DMS 273 (cell line): Measurements from ENCODE around the gene CAMTA1.

Experiments
- DNase-seq: peaks from one replicate; lab custom pipeline; 2025; ENCODE audit not compliant: unreplicated experiment; lab: John Stamatoyannopoulos, UW

CAMTA1 gene

GRCh38 chr1:6953907-6954364 is 168.7 kb downstream of the CAMTA1 start:
- DNase-seq: no peak

GRCh38 chr1:6954591-6954990 is 169.3 kb downstream of the CAMTA1 start:
- DNase-seq: no peak

- DNase-seq: no peak
Measured at GRCh38 chr1:6955357-6956094, 170.3 kb downstream of the CAMTA1 start.

GRCh38 chr1:6956488-6957159 is 171.4 kb downstream of the CAMTA1 start:
- DNase-seq: no peak

DNA sequence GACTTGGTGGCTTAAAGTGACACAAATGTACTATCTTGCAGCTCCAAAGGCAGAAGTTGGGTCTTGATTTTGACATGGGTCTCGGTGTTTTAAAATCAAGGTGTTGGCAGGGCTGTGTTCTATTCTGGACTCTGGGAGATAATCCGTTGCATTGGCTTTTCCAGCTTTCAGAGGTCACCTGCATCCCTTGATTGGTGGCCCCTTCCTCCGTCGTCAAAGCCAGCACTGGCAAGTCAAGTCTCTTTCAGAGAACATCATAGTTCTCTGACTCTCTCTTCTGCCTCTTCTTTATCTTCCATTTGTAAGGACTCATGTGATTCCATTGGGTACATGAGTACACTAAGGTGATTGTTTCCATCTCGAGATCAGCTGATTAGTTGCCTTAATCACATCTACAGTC is 172.1 kb downstream of the CAMTA1 start:
- DNase-seq: no peak

DNA sequence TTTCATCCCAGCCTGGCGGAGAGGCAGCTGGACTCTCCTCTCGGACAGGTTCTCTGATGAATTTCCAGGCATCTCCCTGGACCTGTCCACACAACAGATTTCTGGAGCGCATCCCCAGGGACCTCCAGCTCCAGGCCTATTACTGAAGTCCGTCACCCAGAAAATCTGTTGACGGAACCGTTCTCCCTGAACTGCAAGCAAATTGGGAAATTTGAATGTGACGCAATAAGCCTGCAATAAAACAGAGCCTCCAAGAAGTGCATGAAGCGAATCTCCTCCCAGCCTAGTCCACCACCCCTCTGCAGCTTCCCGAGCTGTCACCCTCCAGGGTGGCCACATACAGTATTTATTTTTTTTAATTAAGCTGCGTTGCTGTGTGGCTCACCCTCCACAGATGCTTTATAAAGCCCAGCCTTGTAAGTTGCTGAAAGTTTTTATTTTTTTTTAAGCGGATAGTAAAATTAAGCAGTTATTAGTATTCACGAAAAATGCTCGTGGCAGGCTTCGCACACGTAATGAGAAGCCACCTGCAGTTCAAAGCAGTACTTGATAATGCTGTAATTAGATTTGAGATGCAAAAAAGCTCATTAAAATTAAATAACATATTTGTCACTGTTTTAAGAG is 173.3 kb downstream of the CAMTA1 start:
- no peak for DNase-seq

DNA sequence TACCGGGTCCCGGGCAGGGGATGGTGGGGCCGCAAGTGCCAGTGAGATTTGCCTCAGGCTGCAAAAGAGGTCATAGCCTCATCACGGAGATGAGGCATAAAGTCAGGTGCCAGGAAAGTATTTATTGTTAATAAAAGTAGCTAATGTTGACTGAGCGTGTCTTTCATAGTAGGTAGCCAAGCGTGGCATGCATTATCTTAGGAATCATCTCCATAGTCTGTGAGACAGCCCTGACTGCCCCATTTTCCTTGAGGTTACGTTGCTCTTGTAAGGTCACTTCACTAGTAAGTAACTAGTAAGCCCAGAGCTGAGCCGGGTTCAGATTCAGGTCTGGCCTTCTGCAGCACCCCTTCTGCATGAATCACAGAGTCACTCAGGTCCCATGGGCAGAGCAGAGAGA is 174.2 kb downstream of the CAMTA1 start:
- DNase-seq: no peak

DNA sequence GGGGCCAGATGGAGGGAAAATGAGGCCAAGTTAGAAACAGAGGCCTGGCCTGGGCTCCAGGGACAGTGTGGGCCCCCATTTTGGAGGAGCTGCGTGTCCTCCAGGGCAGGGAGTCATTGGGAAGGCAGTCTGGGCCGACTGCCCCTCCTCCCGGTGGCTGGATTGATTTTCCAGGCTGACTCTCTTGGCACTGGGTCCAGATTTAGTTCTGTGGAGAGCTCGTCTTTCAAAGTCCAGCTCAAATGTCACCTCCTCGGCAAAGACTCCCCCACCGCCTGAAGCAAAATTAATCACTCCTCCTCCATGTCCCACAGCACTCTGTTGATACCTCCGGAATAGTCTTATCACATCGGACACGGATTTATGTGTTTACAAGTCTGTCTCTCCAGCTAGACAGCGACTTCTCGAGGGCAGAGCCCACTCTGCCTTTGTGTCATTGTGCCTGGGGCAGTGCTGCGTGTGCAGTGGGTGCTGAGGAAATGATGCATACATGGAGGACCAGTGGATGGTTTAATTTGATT is 175.1 kb downstream of the CAMTA1 start:
- DNase-seq: peak; percentile 69

DNA sequence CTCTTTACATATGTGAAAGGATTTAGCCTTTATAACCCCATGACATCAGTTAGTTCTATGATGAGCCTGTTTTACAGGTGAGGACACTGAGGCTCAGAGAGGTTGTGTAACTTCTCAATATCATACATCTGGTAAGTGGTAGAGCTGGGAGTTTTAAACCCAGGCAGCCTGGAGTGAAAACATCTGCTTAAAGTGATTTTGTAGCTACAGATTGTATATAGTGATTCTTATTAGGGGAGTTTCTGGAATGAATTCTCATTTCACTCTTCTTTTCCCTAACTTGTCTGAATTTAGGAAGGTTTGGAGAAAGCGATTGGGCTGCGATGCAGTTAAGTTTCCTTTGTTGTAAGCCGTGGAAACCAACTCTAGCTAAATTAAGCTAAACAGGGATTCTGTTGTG is 175.6 kb downstream of the CAMTA1 start:
- no peak for DNase-seq

DNA sequence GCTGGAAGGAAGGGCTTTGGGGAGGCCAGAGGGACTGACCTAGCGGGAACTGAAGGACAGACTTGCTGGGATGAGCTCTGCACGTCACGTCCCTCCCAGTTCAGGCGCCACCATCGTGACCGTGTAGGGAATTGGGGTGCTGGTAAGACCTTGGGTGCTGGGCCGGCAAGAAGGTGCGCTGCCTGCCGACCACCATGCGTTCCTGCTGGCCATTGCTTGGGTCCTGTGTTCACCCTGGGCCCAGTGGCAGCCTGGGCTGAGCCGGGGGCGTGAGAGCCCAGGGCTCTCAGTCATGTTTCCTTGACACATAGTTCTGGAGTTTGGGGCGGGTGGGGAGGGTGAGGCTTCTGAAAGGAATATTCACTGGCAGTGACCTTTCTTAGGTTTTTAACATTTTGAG is 176.0 kb downstream of the CAMTA1 start:
- DNase-seq: no peak

DNA sequence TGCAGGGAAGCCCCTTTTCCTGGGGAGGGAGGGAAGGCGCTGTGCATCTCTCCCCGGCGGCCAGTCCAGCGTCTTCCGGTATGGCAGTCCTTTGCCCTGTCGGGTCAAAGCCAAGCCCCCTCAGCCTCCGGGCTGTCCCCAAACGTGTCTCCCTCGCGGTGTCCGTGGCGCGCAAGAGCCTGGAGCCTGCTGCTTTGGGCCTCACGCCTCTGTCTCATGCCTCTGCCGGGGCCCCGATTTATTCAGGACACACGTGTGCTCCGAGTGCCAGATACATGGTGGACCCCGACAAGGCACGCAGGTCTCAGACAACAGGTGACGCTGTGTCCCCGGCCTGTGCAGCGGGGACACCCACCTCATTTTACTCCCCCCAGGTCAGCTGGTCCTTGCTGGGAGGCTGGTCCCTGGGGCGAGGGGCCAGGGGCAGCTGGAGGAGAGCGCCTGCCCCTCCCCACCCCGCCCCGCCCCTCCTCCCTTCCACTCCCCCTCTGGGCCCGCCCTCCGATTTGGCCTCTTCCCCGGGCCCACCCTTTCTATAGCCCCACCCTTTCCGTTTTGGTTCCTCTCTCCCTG is 176.7 kb downstream of the CAMTA1 start:
- no peak for DNase-seq

- DNase-seq: peak; percentile 31
Measured at GRCh38 chr1:6962478-6962995, 177.3 kb downstream of the CAMTA1 start.

- DNase-seq: peak; percentile 31
Measured at GRCh38 chr1:6962996-6963911, 178.0 kb downstream of the CAMTA1 start.

- no peak for DNase-seq
Measured at GRCh38 chr1:6963912-6964307, 178.7 kb downstream of the CAMTA1 start.

GRCh38 chr1:6965083-6965934 is 180.1 kb downstream of the CAMTA1 start:
- no peak for DNase-seq

DNA sequence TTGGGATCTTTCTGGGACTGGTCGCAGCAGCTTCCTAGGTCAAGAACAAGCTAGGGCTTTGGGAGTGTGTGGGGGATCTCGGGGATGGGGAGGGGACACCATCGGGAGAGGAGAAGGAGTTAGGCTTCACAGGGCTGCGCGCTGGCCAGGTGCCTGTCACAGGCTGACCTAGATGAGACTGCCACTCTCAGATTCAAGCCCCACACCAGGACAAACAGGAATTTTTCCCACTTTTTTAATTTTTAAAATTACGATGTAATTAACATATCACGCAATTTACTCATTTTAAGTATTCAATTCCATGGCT is 180.6 kb downstream of the CAMTA1 start:
- no peak for DNase-seq

DNA sequence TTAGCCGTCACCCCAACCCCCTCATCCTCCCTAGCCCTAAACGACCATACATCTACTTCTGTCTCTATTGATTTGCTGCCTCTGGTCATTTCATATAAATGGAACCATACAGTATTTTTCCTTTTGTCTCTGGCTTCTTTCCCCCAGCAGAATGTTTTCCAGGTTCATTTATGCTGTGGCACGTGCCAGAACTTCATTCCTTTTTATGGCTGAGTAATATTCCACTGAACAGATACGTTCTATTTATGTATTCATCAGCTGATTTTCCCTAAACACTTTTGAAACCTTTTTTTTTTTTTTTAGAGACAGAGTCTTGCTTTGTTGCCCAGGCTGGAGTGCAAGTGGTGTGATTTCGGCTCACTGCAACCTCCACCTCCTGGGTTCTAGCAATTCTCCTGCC is 181.1 kb downstream of the CAMTA1 start:
- no peak for DNase-seq

- DNase-seq: no peak
Measured at GRCh38 chr1:6967431-6968111, 182.3 kb downstream of the CAMTA1 start.

- no peak for DNase-seq
Measured at GRCh38 chr1:6969106-6969505, 183.9 kb downstream of the CAMTA1 start.
